Measurements from ENCODE around the gene LLGL2. TPM values are rescaled to one million over a fixed set of nuclear protein-coding genes. Genes with fewer than 3 reads are reported as not detected.
"Not testable (repeated sequence)": the region's sequence is repeated elsewhere in the genome, so short reads cannot be mapped to it uniquely, and the experiment has no call there.

Gene LLGL2
- not detected in 2 replicates for total RNA-seq (2014; rRNA removed; shearing (Covaris generic))
- polyA plus RNA-seq (2015; cell fraction: cytosol; rRNA removed): 0.33 and 0.83 TPM in 2 replicates
- polyA plus RNA-seq (2015; cell fraction: nucleus; rRNA removed): 0.35 and 0.57 TPM in 2 replicates

GRCh38 chr17:75524970-75525805 is at the start of gene LLGL2:
Gene LLGL2, plus strand, starts transcription at chr17:75525697. Its CDS starts 17,730 bp downstream, at chr17:75543427.
- DNase-seq (ENCODE audit: low read depth): no peak

- no peak for DNase-seq (ENCODE audit: low read depth)
Observed at GRCh38 chr17:75475851-75476250, 49.6 kb upstream of the LLGL2 start.

GRCh38 chr17:75476271-75476671 is 49.2 kb upstream of the LLGL2 start:
- DNase-seq (ENCODE audit: low read depth): no peak

GRCh38 chr17:75476752-75477489 is 48.6 kb upstream of the LLGL2 start:
- no peak for DNase-seq (ENCODE audit: low read depth)

GRCh38 chr17:75477490-75477862 is 48.0 kb upstream of the LLGL2 start:
- not testable (repeated sequence) for DNase-seq (ENCODE audit: low read depth)

GRCh38 chr17:75478508-75478907 is 47.0 kb upstream of the LLGL2 start:
- no peak for DNase-seq (ENCODE audit: low read depth)

- DNase-seq (ENCODE audit: low read depth): no peak
Observed at GRCh38 chr17:75480281-75480680, 45.2 kb upstream of the LLGL2 start.

- no peak for DNase-seq (ENCODE audit: low read depth)
Observed at GRCh38 chr17:75481194-75482068, 44.1 kb upstream of the LLGL2 start.

GRCh38 chr17:75482098-75482942 is 43.2 kb upstream of the LLGL2 start:
- no peak for DNase-seq (ENCODE audit: low read depth)

- no peak for DNase-seq (ENCODE audit: low read depth)
Observed at GRCh38 chr17:75485688-75486087, 39.8 kb upstream of the LLGL2 start.

- no peak for DNase-seq (ENCODE audit: low read depth)
Observed at GRCh38 chr17:75486151-75486550, 39.3 kb upstream of the LLGL2 start.

GRCh38 chr17:75486951-75487350 is 38.5 kb upstream of the LLGL2 start:
- DNase-seq (ENCODE audit: low read depth): no peak

- DNase-seq (ENCODE audit: low read depth): peak; percentile 54
Observed at GRCh38 chr17:75487351-75488070, 38.0 kb upstream of the LLGL2 start.

GRCh38 chr17:75488693-75489510 is 36.6 kb upstream of the LLGL2 start:
- DNase-seq (ENCODE audit: low read depth): no peak

GRCh38 chr17:75489511-75489955 is 36.0 kb upstream of the LLGL2 start:
- DNase-seq (ENCODE audit: low read depth): no peak

- no peak for DNase-seq (ENCODE audit: low read depth)
Observed at GRCh38 chr17:75490173-75490743, 35.2 kb upstream of the LLGL2 start.

- DNase-seq (ENCODE audit: low read depth): no peak
Observed at GRCh38 chr17:75490953-75491649, 34.4 kb upstream of the LLGL2 start.

- DNase-seq (ENCODE audit: low read depth): no peak
Observed at GRCh38 chr17:75491680-75492079, 33.8 kb upstream of the LLGL2 start.
